Colon (tissue), 2 donors: ENCODE data around the gene RO60.

Experiments
- FAIRE-seq: peaks from 2 replicates; lab custom pipeline; 2012; peaks lifted over from hg19 to GRCh38; lab: Jason Lieb, UNC
- donor health status: control.
- donor health status: control.

The RO60 gene

GRCh38 chr1:193062698-193063463, 3.5 kb downstream of the RO60 start:
- FAIRE-seq, result no peak

GRCh38 chr1:193065954-193066353, 6.5 kb downstream of the RO60 start:
- FAIRE-seq, result no peak

GRCh38 chr1:193066606-193067005, 7.2 kb downstream of the RO60 start:
- no peak for FAIRE-seq

GRCh38 chr1:193068013-193068412, 8.6 kb downstream of the RO60 start:
- no peak for FAIRE-seq

GRCh38 chr1:193069748-193070385, 10.5 kb downstream of the RO60 start:
- no peak for FAIRE-seq

- no peak for FAIRE-seq
These were observed 11.0 kb downstream of the RO60 start for GRCh38 chr1:193070386-193070753.

GRCh38 chr1:193070942-193071341, 11.5 kb downstream of the RO60 start:
- FAIRE-seq, result no peak

- no peak for FAIRE-seq
These were observed 18.6 kb downstream of the RO60 start for GRCh38 chr1:193077991-193078390.

GRCh38 chr1:193079187-193079586, 19.8 kb downstream of the RO60 start:
- FAIRE-seq, result no peak

GRCh38 chr1:193083365-193084088, 24.1 kb downstream of the RO60 start:
- no peak for FAIRE-seq

GRCh38 chr1:193085263-193085662, 25.9 kb downstream of the RO60 start:
- FAIRE-seq, result no peak

GRCh38 chr1:193086342-193086741, 26.9 kb downstream of the RO60 start:
- no peak for FAIRE-seq

GRCh38 chr1:193087893-193088292, 28.5 kb downstream of the RO60 start:
- no peak for FAIRE-seq

- FAIRE-seq, result no peak
These were observed 31.5 kb downstream of the RO60 start for GRCh38 chr1:193090865-193091264.

- FAIRE-seq, result no peak
These were observed 34.7 kb downstream of the RO60 start for GRCh38 chr1:193094112-193094511.

GRCh38 chr1:193102662-193103061, 43.2 kb downstream of the RO60 start:
- FAIRE-seq, result no peak

GRCh38 chr1:193103759-193104501, 44.5 kb downstream of the RO60 start:
- FAIRE-seq, result no peak

GRCh38 chr1:193104502-193104906, 45.1 kb downstream of the RO60 start:
- no peak for FAIRE-seq

- no peak for FAIRE-seq
These were observed 45.8 kb downstream of the RO60 start, which contains the start of gene GLRX2 for GRCh38 chr1:193104907-193105820. Gene GLRX2 (minus strand): TSS chr1:193105414. CDS start chr1:193105382, 32 bp downstream.

- FAIRE-seq, result no peak
These were observed 46.4 kb downstream of the RO60 start for GRCh38 chr1:193105821-193106177.

- no peak for FAIRE-seq
These were observed 49.1 kb downstream of the RO60 start for GRCh38 chr1:193108471-193108870.
